GM18508 (cell line): ENCODE data around the gene PPIF.

Experiments
- ATAC-seq: cut with Tn5 transposase; IDR thresholded peaks from one replicate; pipeline ENCODE4 v1.9.1; 2021; ENCODE audit warnings: moderate number of reproducible peaks; ENCODE audit not compliant: insufficient read depth, unreplicated experiment

The PPIF gene

GRCh38 chr10:79397051-79397450 is 49.8 kb downstream of the PPIF start:
- no peak for ATAC-seq

DNA sequence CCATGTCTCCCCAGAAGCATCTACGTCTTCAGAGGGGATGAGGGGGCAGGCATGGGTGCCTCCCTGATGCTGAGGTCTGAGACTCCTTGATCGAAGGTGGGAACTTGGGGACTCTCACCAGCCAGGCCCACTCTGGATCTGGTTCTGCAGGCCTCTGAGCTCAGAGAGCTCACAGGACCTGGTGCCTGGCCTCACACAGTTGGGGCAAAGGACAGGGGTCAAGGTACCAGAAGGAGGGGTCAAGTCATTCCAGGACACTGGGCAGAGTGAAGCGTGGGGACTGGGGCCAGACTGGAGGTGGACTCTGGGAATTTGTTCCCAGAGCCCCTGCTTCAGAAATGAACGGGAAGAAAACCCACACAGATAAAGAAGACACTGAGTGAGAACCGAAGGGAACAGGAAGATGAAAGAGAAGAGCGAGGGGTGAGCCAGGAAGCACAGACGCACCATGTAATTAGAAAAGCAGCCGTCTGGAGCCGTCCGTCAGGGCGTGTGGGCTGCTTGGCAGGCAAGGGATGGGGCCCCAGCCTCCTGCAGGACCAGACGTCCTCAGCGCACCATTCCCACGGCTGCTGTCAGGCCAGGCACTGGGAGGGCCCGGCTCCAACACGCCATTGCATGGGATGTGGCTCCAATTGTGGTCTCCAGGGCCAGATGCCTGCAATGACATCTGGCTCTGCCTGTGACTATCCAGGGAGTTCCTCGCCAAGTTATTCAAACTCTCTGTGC is 50.5 kb downstream of the PPIF start:
- no peak for ATAC-seq

DNA sequence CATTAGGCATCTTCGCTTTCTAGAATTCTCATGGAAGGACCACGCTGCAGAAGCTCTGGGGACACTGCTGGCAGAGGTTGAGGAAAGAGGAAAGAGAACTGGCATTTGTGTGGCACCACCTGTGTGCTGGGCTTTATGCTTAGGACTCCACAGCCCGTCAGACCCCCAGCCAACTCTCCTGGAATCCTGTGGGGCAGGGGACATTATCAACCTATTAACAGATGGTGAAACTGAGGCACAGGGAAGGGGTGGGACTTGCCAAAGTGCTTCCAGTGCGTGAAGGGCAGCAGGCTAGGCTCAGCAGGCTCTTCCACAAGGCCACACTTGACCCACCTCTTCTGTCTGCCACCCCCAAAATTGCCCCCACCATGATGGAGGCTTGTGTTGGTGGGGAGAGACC is 51.4 kb downstream of the PPIF start:
- no peak for ATAC-seq

- no peak for ATAC-seq
Observed at GRCh38 chr10:79399223-79399831, 52.1 kb downstream of the PPIF start.

DNA sequence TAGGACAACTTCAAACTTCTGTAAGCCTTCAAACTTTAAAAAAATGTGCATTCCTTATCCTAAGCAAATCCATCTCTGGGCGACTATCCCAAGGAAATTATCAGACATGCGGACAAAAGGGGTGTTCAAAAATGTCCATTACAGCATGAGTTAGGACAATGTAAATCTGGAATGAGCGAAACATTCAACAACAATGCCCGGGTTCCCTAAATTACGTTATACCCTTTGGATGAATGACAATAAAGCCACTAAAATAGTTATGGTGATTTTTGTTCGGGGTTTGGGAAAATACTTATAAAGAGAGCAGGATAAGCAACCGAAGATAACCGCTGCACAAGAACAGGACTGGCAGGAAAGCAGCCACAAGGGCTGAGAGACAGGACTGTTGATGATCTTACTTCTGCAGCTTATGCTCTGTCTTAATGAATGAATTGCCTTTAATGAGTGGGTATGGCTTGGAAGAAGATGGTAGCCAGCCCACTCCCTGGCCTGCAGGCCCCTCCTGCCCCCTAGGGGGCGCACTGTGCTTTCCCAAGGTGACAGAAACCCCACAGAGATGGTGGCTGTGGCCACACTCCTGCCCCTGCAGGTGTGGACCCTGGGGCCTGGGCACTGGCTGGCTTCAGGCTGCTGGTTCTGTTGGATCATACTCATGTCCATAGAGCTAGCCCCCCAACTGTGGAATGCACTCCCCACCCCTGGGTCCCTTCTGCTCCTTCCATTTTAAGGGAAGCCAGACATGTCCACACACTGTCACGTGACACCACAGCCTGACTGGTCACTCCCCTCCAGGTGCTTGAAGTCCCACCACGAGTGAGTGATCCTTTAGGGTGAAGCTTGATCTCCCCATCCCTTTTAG is 53.1 kb downstream of the PPIF start:
- ATAC-seq, result no peak

DNA sequence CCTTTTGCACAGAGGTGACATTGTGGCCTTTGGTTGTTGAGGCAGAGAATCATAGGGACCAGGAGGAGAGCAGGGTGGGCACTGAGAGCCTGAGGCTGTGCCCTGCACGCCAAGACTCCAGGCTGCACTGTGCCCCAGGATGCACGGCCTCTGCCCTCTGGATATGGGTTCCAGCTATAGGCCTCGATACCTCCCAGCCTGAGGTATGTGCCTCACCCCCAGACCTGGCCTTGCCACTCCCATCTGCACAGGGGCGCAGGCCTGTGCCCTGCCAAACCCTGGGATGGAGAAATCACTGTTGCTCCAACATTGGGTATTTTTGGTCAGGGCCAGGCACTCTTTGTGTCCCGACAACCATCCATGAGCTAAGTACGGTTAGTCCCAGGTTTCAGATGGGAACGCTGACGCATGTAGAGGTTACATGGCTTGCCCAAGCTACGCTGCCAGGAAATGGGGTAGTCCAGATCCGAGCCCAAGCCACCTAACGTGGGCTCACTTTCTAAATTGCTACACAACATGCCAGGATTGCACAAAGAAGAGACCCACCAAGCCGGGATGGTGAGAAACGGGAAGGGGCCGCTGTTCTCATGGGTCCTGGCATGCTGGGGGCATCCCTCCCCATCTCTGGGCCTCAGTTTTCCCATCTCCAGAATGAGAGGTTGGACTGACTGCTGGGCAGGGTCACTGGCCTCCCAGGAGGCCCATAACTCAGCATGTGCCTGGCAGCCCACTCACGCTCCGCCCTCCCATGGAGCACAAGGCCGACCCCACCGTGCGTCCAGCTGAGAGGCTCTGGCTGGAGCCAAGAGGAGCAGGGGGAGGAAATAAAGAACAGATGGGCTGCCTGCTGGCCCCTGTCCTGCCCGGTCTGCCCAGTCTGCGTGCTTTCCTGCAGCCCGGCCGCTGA is 54.0 kb downstream of the PPIF start:
- ATAC-seq, result no peak

DNA sequence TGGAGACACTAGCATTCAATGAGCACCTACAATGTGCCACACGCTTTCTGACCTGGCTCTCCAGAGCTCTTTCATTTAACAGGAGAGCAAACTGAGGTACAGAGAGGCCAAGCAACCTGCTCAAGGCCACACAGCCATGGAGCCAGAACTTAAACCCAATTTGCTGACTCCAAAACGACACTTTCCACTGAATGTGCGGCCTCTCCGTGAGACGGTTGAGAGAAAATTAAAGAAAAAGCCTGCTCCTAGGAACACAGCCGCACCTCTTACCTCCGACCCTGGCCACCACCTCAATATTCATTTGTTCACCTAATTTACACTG is 55.3 kb downstream of the PPIF start:
- no peak for ATAC-seq

- no peak for ATAC-seq
Observed at GRCh38 chr10:79402951-79403350, 55.7 kb downstream of the PPIF start.

GRCh38 chr10:79403441-79404230 is 56.4 kb downstream of the PPIF start:
- no peak for ATAC-seq

DNA sequence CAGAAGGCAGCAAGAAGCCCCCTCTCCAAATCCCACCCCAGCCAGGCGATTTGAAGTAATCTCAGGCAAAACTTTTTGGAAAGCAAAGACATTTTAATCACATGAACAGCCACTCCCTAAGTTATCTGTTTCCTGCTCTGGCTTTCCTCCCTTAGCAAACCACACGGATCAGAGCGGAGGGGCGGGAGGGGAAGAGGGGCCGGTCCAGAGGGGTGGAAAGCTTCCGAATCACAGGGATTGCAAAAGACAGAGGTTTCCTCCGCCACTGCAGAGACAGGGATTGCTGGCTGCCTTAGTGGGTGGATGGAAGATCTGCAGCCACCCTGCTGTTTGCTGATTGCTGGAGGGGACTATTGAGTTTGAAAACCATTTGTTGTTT is 57.0 kb downstream of the PPIF start:
- no peak for ATAC-seq

DNA sequence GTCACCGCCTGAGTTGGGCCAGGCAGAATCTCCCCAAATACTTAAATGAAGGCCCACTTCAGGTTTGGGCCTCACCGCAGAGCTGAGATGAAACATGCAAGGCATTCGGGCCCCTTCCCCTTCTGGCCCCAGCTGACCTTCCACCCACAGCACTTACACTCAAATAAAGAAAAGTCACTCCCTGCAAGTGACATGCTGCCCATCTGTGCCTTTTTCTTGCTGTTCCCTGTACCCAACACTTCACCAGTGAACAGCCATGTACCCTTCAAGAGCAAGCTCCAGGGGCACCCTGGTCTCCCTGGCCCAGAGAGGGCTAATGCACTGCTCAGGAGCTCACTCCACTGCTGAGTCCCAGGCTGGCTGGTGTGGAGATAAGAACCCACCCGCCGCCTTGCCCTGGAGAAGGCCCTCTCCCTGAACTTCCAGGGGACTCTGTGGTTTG is 57.4 kb downstream of the PPIF start:
- ATAC-seq, result no peak
